ENCODE data around the gene SGSM2.

DNA sequence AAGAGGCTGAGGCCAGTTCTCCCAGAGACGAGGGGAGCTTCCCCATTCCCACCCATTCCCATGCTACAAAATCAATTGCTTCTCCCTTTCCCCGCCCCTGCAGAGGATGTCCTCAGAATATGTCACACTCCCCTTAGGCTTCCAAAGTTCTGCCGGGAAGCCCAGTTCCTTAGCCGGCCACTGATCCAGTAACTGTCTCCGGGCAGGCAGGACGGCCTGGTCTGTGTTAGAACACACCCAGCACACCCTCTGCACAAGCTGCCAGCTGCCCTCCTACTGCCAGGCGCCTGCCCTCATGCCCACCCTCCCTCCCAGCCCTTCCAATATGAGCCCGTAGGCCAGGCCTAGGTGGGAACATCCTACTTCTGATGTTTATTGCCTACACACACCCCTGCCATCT lies 31.1 kb downstream of the SGSM2 start:
- TF ChIP-seq, protein P1, sequence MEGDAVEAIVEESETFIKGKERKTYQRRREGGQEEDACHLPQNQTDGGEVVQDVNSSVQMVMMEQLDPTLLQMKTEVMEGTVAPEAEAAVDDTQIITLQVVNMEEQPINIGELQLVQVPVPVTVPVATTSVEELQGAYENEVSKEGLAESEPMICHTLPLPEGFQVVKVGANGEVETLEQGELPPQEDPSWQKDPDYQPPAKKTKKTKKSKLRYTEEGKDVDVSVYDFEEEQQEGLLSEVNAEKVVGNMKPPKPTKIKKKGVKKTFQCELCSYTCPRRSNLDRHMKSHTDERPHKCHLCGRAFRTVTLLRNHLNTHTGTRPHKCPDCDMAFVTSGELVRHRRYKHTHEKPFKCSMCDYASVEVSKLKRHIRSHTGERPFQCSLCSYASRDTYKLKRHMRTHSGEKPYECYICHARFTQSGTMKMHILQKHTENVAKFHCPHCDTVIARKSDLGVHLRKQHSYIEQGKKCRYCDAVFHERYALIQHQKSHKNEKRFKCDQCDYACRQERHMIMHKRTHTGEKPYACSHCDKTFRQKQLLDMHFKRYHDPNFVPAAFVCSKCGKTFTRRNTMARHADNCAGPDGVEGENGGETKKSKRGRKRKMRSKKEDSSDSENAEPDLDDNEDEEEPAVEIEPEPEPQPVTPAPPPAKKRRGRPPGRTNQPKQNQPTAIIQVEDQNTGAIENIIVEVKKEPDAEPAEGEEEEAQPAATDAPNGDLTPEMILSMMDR (IDR thresholded peaks at IDR 0.05; ENCODE audit: low read length) = no peak
- no peak for TF ChIP-seq EZH2 (IDR thresholded peaks at IDR 0.05; ENCODE audit: borderline replicate concordance, low read length)
